Adipocyte (in vitro differentiated cells): Measurements from ENCODE around the gene KCNQ1.

Experiments
- DNase-seq: peaks from one replicate; pipeline ENCODE4 v3.0.0-alpha.2; 2015; ENCODE audit warnings: low read depth
- H3K27me3 ChIP-seq: replicated peaks from 2 replicates; pipeline ENCODE4 v1.7.0; 2013; ENCODE audit warnings: mild to moderate bottlenecking, low read length, moderate library complexity; ENCODE audit not compliant: control insufficient read depth, insufficient read depth
- H3K36me3 ChIP-seq: 2 replicates; pipeline ENCODE4 v1.7.0; 2013; ENCODE audit warnings: low read length, mild to moderate bottlenecking, moderate library complexity; ENCODE audit not compliant: control insufficient read depth, insufficient read depth, severe bottlenecking
- H3K4me1 ChIP-seq: 2 replicates; pipeline ENCODE4 v1.7.0; 2013; ENCODE audit warnings: mild to moderate bottlenecking, low read length, moderate library complexity; ENCODE audit not compliant: control insufficient read depth, insufficient read depth
- H3K4me3 ChIP-seq: 2 replicates; pipeline ENCODE4 v1.7.0; 2013; ENCODE audit warnings: mild to moderate bottlenecking, low read length, moderate library complexity
- H3K9ac ChIP-seq: 2 replicates; pipeline ENCODE4 v1.7.0; 2013; ENCODE audit warnings: mild to moderate bottlenecking, low read length, moderate library complexity
- H3K9me3 ChIP-seq: 2 replicates; pipeline ENCODE4 v1.7.0; 2013; ENCODE audit warnings: mild to moderate bottlenecking, low read length, moderate library complexity; ENCODE audit not compliant: control insufficient read depth

The KCNQ1 gene

DNA sequence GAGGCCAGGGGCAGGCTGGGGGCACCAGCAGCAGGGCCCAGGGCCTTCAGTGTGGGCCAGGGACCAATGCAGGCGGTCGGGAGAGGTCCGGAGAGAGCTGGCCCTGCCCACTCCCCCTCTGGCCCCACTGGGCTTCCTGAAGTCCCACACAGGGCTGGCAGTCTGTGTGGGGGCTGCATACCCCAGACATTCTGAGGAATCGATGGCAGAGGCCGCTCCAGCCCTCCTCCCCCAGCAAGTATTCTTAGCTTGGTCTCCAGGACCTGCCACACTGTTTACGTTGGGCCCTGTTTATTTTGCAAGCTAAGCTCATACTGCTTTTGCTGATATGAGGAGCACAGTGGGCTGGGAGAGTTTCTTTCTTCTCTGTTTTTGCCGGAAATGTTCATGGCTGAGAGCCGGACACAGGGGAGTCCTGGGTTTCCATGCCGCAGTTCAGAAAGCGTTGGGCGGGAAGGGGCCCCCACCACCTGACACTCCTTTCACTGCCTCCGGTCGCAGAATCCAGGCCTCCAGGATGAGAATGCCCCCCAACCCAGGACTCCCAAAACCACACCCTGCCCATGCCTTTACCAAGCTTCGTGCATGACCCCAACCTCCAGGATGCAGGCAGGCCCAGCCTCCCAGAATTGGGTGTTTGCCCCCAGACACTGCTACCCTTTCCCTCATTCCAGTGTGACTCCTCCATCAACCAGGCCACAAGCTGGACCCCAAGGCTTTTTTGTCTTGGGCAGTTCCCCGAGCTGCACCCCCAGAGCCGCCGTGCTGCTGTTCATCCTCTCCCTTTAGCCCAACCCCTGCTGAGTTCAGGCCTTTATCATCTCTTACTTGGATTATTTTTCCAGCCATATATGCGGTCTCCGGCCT lies 336.8 kb downstream of the KCNQ1 start:
- Histone ChIP-seq H3K9ac (no peak overlapping the region), H3K27me3 (peaks cover 8% of the 10 kb centered on the region), H3K9me3 (peaks cover 12% of the 10 kb centered on the region), H3K4me3 (no peak overlapping the region), H3K36me3 (no peaks in the 10 kb centered on the region), H3K4me1 (peaks cover 7% of the 10 kb centered on the region)
- DNase-seq: no peak

DNA sequence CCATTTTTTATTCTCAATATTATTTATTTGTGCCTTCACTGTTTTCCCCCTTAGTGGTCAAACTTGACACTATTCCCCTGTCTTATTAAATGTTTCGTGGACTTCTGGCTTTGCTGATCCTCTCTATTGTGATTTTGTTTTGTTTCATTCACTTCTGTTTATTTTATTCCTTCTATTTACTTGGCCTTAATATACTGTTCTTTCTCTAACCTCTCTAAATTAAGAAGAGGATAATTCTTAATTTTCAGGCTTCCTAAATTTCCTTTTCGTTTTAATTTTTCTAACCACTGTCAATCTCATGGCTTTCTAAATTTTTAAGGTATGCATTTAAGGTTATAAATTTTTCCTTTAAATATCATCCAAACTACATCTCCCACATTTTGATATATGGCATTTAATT lies 338.0 kb downstream of the KCNQ1 start:
- H3K9me3 ChIP-seq: peaks cover 15% of the 10 kb centered on the region

DNA sequence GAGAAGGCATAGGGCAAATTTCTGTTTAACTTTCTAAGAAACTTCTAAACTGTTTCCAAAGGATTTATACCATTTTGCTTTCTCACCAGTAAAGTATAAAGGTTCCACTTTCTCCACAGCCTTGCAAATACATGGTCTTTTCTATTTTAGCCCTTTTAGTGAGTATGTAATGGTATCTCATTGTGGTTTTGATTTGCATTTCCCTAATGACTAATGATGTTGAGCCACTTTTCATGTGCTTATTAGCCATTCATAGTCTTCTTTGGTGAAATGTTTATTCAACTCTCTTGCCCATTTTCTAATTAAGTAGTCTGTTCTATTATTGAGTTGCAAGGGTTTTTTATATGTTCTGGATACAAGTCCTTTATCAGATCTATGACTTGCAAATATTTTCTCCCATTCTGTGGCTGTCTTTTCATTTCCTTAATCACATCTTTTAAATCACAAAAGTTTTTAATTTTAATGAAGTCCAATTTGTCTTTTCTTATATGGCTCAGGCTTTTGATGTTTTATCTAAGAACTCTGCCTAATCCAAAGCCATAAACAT lies 338.8 kb downstream of the KCNQ1 start:
- no peak overlapping the region for H3K4me3 ChIP-seq
- no peak for DNase-seq
- H3K9me3 ChIP-seq: peaks cover 15% of the 10 kb centered on the region
- H3K4me1 ChIP-seq: peaks cover 4% of the 10 kb centered on the region
- H3K27me3 ChIP-seq: peaks cover 8% of the 10 kb centered on the region
- no peak overlapping the region for H3K9ac ChIP-seq
- no peaks in the 10 kb centered on the region for H3K36me3 ChIP-seq

More for the DNA sequence above, 338.0 kb downstream of the KCNQ1 start:
- Histone ChIP-seq H3K36me3 (no peaks in the 10 kb centered on the region), H3K4me3 (no peak overlapping the region), H3K4me1 (peaks cover 7% of the 10 kb centered on the region), H3K27me3 (peaks cover 7% of the 10 kb centered on the region), H3K9ac (no peak overlapping the region)
- no peak for DNase-seq

DNA sequence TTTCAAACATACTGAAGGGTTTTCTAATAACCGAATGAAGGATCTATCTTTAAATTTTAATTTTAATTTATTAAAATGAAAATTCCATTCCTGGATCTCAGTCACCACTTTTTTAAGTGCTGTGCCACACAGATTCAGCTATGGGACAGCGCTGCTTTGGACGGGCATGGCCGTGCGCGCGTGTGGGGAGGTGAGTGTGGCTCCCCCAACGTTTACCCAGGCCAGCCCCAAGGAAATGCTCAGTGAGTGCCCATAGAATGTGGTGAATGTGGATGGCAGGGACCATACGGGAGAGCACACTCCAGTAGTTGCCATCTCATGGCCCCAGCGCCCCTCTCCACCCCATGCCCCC lies 343.0 kb downstream of the KCNQ1 start:
- Histone ChIP-seq H3K4me3 (no peak overlapping the region), H3K4me1 (no peaks in the 10 kb centered on the region), H3K36me3 (no peaks in the 10 kb centered on the region), H3K9ac (no peak overlapping the region), H3K27me3 (peaks cover 34% of the 10 kb centered on the region), H3K9me3 (peaks cover 15% of the 10 kb centered on the region)
- DNase-seq: no peak

DNA sequence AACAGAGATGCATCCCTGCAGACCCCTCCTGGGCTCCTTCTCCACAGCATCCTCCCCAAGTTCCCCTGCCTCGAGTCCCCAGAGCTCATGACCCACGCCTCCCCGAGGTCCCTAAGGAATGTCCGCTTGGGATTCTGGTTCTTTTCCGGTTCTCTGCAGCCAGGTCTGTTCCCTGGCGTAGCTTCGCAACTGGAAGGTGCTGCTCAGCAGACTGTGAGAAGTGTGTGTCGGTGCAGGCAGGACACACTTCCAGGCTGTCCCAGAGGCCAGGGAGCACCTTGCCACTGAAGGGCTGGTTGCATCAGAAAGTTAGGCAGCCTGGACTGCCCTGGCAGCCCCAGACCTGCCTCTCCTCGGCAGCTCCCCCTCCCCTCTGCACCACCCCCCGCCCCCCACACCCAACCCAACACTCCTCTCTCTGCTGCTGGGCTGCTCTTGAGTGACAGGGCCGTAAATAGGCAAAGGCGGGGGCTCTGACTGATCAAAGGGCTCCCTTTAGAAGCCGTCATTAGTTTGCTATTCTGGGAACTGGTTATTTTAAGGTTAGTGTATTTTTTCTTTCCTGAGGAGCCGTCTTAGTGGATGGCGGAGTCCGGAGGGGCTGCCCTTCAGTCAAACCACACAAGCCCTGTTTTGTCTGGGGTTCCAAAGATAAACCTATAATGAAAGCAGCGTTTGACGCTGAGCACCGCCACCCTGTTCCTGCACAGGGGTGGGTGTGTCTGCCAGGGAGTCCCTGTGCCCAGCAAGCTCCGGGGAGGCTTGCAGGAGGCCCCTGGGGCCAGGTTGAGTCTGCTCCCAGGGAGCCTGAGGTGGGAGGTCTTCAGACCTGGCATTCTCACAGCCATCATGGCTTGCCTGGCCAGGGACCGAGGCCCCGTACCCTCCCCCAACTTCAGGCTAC lies 343.6 kb downstream of the KCNQ1 start:
- no peak overlapping the region for H3K9ac ChIP-seq
- peaks cover 15% of the 10 kb centered on the region for H3K9me3 ChIP-seq
- peaks cover 38% of the 10 kb centered on the region for H3K27me3 ChIP-seq
- no peaks in the 10 kb centered on the region for H3K4me1 ChIP-seq
- no peaks in the 10 kb centered on the region for H3K36me3 ChIP-seq
- no peak for DNase-seq
- no peak overlapping the region for H3K4me3 ChIP-seq

DNA sequence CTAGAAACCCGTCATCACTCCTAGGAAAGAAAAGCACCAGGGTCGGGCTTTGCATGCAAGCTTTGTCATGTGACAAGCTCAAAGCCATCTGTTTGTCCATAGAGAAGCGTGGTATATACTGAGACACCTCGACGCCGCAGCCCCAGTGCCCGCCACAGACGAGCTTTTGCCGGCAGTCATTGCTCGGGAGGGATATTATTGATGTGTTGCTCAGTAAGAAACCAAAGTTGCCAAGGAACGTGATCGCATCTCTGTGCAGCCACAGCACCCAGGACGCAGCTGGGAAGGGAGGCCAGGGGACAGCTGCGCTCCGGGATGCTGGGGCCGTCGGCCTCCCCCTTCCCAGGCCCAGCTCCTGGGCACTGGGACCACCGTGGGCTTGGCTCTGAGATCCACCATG lies 344.5 kb downstream of the KCNQ1 start:
- Histone ChIP-seq H3K9me3 (peaks cover 15% of the 10 kb centered on the region), H3K9ac (no peak overlapping the region), H3K27me3 (peaks cover 45% of the 10 kb centered on the region), H3K36me3 (no peaks in the 10 kb centered on the region), H3K4me1 (no peaks in the 10 kb centered on the region), H3K4me3 (no peak overlapping the region)
- no peak for DNase-seq

DNA sequence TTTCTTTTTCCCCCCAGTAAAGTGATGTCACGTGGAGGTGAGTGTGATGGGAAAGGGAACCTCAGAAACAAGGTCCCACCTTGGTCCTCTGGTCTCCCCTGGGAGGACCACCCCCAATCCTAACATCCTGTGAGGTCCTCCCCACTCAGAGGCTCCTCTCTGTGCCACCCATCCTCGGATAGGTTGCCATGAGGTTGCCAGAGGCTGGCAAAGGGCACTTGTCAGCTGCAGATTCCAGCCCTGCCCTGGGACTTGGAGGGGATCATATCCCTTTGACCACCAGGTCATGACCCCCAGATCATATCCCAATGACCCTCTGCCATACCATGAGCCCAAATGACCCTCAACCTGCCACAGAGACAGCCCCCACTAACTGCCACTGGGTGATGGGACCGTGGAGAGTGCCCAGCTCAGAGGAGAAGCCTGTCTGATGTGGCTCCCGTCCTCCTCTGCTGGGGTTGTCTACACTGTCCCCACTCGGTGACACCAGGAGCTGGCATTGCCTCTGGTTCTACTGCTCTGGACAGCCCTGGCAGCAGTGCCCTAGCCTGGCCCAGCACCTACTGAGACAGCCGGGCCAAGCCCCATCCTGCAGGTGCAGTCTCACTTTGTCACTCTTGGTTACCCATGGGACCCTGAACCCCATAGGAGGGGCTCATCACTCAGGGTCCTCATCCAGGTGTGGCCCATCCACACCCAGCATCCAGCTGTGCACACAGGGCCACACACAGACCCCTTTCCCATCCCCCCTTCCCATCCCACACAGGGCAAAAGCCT lies 345.2 kb downstream of the KCNQ1 start:
- no peak overlapping the region for H3K9ac ChIP-seq
- DNase-seq: no peak
- H3K4me3 ChIP-seq: no peak overlapping the region
- H3K4me1 ChIP-seq: no peaks in the 10 kb centered on the region
- H3K9me3 ChIP-seq: peaks cover 15% of the 10 kb centered on the region
- H3K27me3 ChIP-seq: peaks cover 45% of the 10 kb centered on the region
- no peaks in the 10 kb centered on the region for H3K36me3 ChIP-seq

DNA sequence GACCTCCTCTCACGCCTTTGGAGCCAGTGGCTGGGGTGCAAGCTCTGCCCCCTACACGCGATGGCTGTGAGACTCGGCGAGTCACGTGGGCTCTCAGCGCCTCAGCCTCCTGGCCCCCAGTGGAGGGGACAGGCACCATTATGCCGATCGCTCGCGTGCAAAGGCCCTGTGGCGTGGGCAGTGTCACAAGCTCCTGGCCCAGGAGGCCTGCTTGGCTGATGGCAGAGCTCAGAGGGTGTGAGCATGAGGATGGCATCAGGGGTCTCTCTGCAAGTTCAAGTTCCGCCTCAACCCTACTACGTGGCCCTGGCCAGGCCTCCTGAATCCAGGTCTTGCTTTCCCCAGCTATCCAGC lies 345.7 kb downstream of the KCNQ1 start:
- no peaks in the 10 kb centered on the region for H3K4me1 ChIP-seq
- H3K36me3 ChIP-seq: no peaks in the 10 kb centered on the region
- no peak for DNase-seq
- H3K4me3 ChIP-seq: no peak overlapping the region
- H3K9ac ChIP-seq: no peak overlapping the region
- peaks cover 45% of the 10 kb centered on the region for H3K27me3 ChIP-seq
- peaks cover 15% of the 10 kb centered on the region for H3K9me3 ChIP-seq

DNA sequence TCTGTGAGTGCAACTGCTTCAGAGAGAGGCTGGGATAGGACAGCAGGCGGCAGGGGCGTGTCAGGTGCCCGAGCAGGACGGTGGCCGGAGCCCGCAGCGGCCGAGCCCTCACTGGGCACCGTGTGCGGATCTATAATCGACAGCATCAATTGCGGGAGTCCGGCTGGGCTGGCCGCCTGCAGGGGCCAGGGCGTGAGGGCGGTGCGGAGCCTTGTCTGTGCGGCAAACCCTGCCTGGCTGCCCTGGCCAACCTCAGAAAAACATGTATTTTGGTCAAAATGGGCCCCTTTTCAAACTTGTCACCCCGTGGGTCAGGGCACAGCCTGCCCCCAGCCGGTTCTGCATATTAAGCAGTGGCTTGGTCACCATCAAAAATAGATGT lies 346.3 kb downstream of the KCNQ1 start:
- Histone ChIP-seq H3K27me3 (peaks cover 45% of the 10 kb centered on the region), H3K4me1 (no peaks in the 10 kb centered on the region), H3K9me3 (peaks cover 9% of the 10 kb centered on the region), H3K36me3 (no peaks in the 10 kb centered on the region), H3K9ac (no peak overlapping the region), H3K4me3 (no peak overlapping the region)
- DNase-seq: no peak

DNA sequence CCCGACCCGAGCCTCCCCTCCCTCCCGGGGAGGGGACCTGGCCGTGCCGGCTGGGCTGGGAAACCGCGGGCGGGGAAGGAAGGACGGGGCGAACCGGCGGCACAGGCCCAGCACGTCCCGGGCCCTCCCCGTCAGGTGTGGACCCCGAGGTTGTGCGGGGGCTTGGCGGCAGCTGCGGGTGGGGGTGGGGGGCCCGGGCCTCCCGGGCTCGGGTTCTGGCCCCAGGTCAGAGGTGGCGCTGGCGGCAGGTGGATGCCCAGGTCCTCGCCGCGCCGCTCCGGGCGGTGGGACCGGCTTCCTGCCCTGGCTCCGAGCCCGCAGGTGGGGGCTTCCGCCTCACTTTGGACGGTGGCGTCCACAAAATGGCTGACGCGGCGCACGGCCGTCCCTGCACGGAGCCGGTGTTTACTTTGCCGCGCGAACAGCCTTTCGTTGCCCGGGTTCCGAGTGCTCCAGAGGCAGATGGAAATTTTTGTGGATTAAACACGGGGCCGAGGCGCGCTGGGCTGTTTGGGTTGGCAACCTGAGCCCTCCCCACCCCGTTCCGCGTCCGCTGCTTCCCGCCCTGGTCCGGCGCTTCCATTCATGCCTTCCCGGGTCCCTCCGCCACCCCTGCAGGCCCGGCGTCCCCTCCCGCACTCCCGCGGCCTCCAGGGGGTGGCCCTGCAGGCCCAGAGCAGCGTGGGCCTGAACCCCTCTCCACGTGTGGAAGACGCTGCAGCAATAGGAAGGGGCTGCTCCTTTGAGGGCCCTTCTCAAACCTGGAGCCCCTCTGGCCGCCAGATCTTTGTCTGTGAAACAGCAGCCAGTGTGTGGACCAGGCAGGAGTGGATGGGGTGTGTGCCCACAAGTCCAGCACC lies 346.9 kb downstream of the KCNQ1 start:
- Histone ChIP-seq H3K27me3 (peaks cover 45% of the 10 kb centered on the region), H3K4me3 (peak overlapping the region; percentile 66), H3K4me1 (no peaks in the 10 kb centered on the region), H3K9me3 (peaks cover 2% of the 10 kb centered on the region), H3K36me3 (no peaks in the 10 kb centered on the region), H3K9ac (peak overlapping the region; percentile 42)
- DNase-seq: peak; percentile 1
